ENCODE measurements around the gene SLC9B1.
"Not testable (repeated sequence)": the region's sequence is repeated elsewhere in the genome, so short reads cannot be mapped to it uniquely, and the experiment has no call there.

Gene SLC9B1

DNA sequence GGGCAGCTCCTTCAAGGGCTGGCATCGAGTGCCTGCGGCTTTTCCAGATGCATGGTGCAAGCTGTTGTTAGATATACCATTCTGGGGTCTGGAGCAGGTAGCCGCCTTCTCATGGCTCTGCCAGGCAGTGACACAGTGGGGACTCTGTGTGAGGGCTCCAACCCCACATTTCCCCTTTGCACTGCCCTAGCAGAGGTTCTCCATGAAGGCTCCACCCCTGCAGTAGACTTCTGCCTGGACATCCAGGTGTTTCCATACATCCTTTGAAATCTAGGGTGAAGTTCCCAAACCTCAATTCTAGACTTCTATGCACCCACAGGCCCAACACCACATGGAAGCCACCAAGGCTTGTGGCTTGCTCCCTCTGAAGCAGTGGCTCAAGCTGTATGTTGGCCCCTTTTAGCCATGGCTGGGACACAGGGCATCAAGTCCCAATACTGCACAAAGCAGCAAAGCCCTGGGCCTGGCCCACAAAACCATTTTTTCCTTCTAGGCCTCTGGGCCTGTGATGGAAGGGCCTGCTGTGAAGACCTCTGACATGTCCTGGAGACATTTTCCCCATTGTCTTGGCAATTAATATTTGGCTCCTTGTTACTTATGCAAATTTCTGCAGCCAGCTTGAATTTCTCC lies 141.9 kb downstream of the SLC9B1 start:
- not testable (repeated sequence) for DNase-seq (ENCODE audit: low read depth)

DNA sequence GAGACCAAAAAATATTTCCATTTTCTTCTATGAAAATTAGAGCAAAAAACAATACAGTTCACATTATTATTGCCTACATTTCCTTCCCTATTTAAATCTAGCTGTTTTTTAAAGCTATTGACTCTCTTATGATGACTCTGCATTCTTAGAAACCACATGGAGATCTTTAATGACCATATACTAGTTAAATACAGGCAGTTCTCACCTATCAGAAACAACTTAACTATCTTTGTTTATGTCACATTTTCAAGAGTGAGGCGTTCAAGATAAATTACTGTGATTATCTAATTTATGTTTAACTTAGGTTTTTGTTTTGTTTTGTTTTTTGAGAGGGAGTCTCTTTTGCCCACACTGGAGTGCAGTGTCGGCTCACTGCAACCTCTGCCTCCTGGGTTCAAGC lies 147.7 kb downstream of the SLC9B1 start:
- DNase-seq (ENCODE audit: low read depth): no peak

DNA sequence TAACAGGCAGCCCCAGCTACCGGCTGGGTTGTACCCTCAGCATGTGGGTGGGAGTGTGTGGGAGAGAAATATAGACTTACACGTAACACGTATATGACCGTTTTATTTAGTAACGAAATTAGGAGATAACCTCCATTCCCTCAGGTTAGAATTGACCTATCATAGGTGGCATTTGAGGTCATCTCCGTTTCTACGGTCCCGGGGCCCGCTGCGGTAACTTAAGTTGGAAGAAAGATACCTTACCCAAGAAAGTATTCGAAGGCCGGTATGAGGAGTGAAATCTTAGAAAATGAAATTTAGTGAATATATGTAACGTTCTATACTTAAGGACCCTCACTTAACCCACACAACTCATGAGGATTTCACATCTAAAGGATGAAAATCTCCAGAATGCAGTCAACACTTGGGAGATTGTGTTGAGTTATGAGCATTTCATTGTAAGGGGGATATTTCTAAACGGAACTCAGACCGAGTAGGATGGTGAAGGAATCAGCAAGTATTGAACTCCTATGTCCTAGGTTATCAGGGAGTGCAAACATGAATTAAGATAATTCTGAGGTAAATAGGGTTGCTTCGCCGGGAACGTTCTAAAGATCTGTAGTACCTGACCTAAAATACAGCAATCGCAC lies 149.8 kb downstream of the SLC9B1 start:
- DNase-seq (ENCODE audit: low read depth): no peak

- peak; percentile 93 for DNase-seq (ENCODE audit: low read depth)
Measured at GRCh38 chr4:102868781-102869568, 150.5 kb downstream of the SLC9B1 start, which contains the start of gene CISD2. CISD2 (plus strand) TSS chr4:102868992; CDS start chr4:102869085, 93 bp downstream.

DNA sequence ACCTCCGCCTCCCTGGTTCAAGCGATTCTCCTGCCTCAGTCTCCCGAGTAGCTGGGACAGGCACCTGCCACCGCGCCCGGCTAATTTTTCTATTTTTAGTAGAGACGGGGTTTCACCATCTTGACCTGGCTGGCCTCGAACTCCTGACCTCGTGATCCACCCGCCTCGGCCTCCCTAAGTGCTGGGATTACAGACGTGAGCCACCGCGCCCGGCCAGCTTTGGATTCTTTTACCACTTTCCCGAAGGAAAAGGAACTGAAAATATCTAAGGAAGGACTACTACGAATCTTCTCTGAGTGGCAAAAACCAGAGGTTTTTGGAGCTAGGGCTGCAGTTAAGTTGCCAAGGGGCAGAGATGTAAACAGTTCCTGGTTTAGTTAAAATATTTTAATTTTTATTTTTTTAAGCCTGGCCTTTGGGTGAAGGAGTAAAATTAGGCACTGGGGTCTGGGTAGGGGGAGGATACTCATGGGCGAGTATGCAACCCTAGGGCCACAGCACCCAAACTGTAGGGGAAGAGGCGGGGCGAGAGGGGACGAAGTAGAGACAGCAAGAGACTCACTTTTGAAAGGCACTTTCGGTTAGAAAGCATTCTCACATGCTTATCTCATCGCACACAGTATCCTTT lies 151.2 kb downstream of the SLC9B1 start:
- peak; percentile 6 for DNase-seq (ENCODE audit: low read depth)

- DNase-seq (ENCODE audit: low read depth): no peak
Measured at GRCh38 chr4:102867278-102868152, 152.0 kb downstream of the SLC9B1 start.

DNA sequence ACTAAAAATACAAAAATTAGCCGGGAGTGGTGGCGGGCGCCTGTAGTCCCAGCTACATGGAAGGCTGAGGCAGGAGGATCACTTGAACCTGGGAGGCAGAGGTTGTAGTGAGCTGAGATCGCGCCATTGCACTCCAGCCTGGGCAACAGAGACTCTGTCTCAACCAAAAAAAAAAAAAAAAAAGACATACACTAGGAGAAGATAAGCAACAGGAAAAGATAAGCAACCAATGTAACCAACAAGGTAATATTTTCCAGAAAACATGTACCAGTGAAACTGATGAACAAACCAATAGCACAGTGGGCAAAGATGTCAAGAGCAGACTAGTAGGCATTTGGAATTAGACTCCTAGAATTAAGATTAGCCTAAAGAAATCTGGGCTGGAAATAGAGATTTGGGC lies 154.2 kb downstream of the SLC9B1 start:
- DNase-seq (ENCODE audit: low read depth): not testable (repeated sequence)

DNA sequence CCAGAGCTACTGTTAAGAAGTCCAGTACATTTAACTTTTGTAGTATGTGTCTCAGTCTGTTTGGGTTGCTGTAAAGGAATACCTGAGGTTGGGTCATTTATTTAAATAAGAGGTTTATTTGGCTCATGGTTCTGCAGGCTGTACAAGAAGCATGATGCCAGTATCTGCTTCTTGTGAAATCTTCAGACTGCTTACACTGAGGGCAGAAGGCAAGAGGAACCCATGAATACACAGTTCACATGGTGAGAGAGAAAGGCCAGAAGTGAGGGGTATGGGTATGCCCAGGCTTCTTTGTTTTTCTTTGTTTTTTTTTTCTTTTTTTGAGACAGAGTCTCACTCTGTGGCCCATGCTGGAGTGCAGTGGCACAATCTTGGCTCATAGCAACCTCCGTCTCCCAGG lies 156.8 kb downstream of the SLC9B1 start:
- DNase-seq (ENCODE audit: low read depth): no peak

DNA sequence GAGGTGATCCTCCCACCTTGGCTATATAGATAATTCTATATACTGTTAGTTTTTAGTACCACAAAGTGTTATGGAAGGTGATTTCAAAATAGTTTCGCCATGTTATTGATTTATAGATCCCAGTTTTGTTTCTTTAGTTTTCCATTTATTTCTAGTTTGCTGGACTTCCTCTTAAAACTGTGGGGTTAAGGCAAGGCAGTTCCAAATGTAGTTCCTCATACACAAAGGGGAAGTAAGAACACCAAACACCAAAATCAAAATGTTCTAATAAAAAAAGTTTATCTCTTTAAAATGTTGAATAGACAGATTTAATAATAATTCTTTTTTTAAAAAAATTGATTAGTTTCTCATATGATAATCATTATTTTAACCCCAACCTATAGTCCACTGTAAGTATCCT lies 157.5 kb downstream of the SLC9B1 start:
- no peak for DNase-seq (ENCODE audit: low read depth)

DNA sequence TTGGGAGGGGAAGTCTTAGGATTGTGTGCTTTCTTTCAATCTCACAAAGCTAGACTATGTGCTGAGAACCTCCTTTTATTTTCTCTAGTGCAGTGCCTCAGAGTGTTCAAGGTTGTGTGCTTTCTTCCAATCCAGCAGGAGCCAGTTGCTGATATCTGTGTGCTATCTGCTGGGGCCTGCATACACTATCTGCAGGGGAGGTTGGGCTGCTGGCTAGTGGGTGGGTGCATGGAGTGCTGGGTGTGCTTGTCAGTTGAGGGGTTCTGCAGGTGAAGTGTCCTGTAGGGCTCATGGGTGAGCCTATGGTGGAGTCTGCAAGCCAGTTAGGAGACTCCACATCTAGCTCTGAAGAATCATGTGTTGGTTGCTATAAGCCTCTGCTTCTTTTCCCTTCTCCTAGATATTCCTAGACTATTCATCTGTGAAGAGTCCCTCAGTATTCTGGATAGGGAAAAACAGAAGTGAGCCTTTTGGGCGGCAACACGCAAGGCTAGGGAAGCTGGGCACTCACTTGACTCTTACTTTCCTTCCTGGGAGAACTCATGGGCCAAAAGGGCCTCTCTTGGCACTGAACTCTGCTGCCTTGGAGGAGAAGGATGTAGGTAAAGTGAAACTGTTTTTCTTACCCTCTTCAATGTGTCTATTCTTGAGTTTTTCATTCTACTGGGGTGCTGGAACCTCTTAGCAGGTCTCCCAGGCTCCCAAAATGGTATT lies 158.7 kb downstream of the SLC9B1 start:
- DNase-seq (ENCODE audit: low read depth): no peak

- no peak for DNase-seq (ENCODE audit: low read depth)
Measured at GRCh38 chr4:102858828-102859464, 160.6 kb downstream of the SLC9B1 start.

All from activated T-cell treated with anti-CD3 and anti-CD28 coated beads for 48 hours (primary cell).